GM18870 (cell line): ENCODE results near the gene EIF4G1.
"Not testable (repeated sequence)": the region's sequence is repeated elsewhere in the genome, so short reads cannot be mapped to it uniquely, and the experiment has no call there.

Experiments
- ATAC-seq: cut with Tn5 transposase; IDR thresholded peaks from one replicate; pipeline ENCODE4 v1.9.1; 2021; ENCODE audit warnings: moderate library complexity; ENCODE audit not compliant: unreplicated experiment

The EIF4G1 gene

DNA sequence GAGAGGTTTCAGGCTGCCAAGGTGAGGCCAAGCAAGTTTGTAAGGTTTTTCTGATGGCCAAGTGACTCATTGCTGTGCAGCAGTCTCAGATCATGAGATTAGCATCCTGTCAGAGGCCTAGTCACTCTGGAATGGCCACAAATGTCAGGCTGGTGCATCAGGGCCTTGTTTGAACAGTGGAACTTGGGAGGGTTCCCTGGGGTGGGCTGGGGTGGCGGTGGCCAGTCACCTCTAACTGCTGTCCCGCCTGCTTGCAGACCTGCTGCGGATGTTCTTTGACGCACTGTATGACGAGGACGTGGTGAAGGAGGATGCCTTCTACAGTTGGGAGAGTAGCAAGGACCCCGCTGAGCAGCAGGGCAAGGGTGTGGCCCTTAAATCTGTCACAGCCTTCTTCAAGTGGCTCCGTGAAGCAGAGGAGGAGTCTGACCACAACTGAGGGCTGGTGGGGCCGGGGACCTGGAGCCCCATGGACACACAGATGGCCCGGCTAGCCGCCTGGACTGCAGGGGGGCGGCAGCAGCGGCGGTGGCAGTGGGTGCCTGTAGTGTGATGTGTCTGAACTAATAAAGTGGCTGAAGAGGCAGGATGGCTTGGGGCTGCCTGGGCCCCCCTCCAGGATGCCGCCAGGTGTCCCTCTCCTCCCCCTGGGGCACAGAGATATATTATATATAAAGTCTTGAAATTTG is 20.2 kb downstream of the EIF4G1 start:
- no peak for ATAC-seq

DNA sequence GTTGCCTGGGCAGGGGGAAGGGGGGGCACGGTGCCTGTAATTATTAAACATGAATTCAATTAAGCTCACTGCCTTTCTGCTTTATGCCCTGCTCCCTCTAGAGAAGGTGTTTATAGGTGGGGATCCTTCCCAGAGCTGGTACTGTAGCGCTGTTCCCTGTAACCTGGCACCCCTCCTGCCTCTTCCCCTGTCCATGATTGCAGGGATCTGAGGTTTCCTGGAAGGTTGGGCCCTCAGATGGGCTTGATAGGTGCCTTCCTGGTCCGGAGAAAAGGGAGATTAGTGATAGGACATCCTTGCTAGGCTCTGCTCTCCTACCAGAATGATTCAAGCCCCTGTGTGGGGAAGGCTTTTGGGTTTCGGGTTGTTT is 20.9 kb downstream of the EIF4G1 start:
- no peak for ATAC-seq

DNA sequence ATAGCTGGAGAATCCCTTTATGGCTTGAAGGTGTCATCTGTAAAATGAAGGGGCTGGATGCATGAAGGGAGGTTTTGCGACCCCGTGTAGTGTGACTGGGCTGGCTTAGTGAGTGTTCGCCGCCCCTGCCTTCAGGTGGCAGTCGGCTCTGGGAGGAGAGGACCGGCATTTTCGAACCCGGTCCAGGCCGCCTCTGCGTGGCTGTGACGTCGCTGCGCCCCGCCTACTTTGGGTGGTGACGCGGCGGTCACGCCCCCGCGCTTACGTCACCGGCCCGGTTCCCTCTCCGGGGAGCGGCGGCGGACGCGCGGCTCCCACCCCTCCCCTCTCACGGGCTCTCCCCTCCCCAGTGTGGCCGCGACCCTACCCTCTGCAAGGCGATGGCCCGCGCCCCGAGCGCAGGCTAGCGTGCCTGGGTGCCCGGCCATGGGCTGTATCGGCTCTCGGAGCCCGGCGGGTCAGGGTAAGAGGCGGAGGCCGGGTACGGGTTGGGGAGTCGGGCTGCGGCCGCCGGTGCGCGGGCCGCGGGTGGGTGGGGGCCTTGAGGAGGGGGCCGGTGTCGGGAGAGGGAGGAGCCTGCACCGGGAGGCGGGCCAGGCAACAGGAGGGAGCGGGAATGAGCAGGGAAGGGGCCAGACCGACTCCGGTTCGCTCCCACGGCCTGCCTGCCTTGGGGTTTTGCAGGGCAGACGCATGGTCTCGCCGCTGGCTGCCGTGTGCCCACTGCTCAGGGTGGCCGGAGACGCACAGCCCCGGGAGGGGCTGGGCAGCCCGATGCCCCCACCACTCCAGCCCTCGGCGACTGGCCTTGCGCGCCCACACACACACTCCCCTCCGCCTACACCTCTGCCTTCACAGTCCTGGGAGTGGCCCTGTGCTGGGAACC is 21.5 kb downstream of the EIF4G1 start:
- no peak for ATAC-seq

DNA sequence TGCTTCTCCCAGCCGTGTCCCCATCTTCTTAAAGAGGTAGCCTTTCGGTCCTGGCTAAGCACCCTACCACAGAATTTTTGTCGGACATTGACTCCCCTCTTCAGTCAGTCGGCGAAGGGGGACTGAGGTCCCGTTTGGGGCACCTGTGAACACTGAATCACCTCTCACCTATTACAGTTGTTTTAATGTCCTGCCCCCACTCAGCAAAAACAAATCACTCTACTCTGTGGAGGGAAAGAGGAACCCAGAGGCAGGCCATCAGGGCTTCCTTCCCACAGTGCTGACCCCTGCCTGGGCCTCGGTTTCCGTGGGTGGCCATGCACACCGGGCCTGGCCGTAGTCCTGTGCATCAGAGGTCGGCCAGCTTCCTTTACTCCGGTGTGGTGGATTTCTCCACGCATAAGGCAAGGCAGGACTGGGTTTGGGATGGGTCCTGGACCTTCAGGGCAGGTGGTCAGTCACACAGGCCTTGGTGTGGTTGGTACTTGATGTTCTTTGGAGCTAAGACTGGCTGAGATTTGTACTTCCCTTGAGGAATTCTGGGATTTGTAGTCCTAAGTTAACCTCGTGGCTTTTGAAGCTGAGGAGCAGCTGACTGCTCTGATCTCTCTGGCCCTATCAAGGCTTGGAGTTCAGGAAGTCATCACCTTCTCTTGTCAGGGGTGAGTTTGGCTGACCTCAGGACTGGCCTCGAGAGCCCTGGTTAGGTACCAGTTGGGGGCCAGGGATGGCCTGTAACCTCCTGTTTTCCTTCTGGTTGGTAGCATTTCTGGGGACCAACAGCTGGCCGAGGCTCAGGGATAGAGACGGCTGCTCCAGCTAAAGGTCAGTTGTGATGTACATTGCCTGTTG is 22.4 kb downstream of the EIF4G1 start:
- no peak for ATAC-seq

DNA sequence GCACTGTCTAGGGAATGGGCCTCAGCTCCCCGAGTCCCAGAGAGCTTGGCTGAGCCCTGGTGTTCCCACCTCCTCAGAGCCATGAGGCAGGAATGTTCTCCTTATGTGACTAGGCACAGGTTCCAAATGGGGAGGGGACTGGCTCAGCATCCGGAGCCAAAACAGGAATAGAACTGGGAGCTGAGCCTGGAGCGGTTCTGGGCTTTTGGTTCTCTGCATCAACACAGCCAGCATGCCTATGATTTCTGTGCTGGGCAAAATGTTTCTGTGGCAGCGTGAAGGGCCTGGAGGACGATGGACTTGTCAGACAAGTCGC is 23.0 kb downstream of the EIF4G1 start, which contains the start of gene FAM131A:
FAM131A (plus strand) TSS at position 202 of the 316 bp plus-strand sequence; CDS start at position 233, 31 bp downstream.
- ATAC-seq: no peak

DNA sequence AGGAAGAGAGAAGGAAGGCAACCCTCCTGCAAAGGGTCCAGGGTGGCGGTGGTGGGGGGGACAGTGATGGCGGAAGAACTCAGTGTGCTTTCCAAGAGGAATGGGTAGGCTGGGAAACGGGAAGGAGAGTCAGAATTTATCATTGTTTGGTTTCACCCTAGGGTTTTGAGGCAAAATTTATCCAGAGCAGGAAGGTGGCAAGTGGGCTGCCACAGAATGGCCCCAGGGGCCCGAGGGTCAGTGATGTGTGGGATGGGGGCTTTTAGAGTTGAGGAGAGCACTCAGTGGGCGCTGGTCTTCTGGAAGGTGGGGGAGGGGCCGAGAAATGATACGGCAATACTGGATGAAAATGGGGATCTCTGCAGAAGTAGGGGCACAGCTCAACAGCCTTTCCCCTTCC is 23.6 kb downstream of the EIF4G1 start:
- no peak for ATAC-seq

DNA sequence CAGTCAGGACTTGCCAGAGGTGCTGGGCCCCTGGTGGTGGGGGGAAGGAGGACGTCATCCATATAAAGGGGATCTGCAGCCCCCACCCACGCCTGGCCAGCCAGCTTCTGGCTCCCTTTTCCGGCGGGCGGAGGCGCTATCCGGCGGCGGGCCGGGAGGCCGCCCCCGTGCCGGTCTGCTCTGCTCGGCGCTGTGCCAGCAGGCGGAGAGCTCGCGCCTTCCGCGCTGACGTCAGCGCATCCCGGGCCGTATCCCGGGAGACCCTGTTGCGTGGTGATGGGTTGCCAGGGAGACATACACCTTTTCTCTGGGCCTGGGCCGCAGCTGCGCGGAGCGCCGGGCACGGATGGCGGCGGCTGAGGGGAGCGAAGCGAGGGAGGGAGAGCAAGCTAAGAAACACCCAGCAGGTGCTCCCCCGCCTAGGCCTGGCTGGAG is 24.1 kb downstream of the EIF4G1 start:
- ATAC-seq: no peak

DNA sequence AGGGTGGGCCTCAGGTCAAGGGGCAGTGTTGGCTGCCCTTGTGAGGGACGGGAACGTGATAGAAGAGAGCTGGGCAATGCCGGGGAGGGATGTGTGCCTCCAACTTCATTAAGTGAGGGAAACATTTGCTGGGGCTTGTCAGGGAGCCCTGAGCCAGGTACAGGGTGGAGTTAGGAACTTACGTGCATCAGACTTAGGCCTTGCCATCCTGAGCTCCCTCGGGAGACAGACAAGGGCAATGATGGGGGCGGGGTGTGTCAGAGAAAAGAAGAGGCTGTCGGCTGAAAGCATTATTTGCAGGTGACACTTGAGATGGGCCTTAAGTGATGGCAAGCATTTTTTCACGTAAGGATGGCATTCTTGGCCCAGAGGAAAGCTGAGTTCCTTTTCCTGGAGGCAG is 24.6 kb downstream of the EIF4G1 start:
- ATAC-seq: no peak

DNA sequence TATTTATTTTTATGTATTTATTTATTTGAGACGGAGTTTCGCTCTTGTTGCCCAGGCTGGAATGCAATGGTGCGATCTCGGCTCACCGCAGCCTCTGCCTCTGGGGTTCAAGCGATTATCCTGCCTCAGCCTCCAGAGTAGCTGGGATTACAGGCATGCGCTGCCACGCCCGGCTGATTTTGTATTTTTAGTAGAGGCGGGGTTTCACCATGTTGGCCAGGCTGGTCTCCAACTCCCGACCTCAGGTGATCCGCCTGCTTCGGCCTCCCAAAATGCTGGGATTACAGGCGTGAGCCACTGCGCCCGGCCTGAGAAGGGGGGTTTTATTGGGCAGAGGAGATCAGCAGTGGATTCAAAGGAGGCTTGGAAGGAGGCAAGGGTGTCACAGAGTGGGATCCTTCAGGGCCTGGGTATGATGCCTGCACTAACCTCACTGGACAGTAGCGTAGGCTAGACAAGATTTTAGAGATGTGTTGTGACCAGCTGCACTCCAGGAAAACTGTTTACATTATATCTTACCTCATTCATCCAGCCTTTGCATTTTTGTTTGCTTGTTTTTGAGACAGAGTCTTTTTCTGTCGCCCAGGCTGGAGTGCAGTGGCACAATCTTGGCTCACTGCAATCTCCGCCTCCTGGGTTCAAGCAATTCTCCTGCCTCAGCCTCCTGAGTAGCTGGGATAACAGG is 25.2 kb downstream of the EIF4G1 start:
- not testable (repeated sequence) for ATAC-seq

DNA sequence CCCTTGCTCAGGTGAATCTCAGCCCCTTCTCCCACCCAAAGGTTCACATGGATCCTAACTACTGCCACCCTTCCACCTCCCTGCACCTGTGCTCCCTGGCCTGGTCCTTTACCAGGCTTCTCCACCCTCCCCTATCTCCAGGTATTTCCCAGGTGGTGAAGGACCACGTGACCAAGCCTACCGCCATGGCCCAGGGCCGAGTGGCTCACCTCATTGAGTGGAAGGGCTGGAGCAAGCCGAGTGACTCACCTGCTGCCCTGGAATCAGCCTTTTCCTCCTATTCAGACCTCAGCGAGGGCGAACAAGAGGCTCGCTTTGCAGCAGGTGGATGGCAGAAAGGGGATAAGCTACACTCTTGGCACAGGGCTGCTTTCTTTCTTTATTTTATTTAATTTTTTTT is 27.5 kb downstream of the EIF4G1 start:
- ATAC-seq: no peak

DNA sequence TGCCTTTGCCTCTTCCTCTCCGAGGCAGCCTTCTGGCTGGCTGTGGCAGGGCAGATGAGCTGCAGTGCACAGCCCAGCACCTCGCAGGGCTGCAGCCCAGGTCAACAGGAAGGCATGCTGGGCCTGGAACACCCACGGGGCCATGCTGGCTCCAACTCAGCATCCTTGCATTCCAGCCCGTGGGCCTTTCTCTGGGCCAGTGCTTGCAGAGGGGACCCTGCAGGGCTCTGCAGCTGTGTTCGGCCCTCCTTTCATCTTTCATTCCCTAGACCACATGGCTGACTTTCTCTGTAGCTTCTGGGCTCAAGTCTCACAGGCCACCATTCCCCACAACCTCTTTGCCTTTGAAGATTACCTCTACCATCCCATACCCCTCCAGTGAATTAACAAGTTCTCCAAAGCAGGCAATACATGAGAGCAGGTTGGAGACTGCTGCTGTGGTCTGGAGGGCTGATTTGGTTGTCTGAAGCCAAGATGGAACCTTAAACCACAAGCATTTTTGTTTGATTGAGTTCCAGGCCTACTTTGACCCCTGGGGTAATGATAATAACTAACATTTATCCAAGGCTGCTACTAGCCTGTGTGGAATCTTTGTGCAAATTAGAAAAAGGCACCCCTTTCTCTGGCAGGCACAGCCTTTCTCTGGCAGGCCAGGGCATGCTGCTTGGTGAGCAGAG is 28.9 kb downstream of the EIF4G1 start:
- ATAC-seq: no peak

DNA sequence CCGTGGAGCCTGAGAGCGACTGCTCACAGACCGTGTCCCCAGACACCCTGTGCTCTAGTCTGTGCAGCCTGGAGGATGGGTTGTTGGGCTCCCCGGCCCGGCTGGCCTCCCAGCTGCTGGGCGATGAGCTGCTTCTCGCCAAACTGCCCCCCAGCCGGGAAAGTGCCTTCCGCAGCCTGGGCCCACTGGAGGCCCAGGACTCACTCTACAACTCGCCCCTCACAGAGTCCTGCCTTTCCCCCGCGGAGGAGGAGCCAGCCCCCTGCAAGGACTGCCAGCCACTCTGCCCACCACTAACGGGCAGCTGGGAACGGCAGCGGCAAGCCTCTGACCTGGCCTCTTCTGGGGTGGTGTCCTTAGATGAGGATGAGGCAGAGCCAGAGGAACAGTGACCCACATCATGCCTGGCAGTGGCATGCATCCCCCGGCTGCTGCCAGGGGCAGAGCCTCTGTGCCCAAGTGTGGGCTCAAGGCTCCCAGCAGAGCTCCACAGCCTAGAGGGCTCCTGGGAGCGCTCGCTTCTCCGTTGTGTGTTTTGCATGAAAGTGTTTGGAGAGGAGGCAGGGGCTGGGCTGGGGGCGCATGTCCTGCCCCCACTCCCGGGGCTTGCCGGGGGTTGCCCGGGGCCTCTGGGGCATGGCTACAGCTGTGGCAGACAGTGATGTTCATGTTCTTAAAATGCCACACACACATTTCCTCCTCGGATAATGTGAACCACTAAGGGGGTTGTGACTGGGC is 30.3 kb downstream of the EIF4G1 start:
- no peak for ATAC-seq

DNA sequence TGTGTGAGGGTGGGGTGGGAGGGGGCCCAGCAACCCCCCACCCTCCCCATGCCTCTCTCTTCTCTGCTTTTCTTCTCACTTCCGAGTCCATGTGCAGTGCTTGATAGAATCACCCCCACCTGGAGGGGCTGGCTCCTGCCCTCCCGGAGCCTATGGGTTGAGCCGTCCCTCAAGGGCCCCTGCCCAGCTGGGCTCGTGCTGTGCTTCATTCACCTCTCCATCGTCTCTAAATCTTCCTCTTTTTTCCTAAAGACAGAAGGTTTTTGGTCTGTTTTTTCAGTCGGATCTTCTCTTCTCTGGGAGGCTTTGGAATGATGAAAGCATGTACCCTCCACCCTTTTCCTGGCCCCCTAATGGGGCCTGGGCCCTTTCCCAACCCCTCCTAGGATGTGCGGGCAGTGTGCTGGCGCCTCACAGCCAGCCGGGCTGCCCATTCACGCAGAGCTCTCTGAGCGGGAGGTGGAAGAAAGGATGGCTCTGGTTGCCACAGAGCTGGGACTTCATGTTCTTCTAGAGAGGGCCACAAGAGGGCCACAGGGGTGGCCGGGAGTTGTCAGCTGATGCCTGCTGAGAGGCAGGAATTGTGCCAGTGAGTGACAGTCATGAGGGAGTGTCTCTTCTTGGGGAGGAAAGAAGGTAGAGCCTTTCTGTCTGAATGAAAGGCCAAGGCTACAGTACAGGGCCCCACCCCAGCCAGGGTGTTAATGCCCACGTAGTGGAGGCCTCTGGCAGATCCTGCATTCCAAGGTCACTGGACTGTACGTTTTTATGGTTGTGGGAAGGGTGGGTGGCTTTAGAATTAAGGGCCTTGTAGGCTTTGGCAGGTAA is 31.1 kb downstream of the EIF4G1 start:
- no peak for ATAC-seq

DNA sequence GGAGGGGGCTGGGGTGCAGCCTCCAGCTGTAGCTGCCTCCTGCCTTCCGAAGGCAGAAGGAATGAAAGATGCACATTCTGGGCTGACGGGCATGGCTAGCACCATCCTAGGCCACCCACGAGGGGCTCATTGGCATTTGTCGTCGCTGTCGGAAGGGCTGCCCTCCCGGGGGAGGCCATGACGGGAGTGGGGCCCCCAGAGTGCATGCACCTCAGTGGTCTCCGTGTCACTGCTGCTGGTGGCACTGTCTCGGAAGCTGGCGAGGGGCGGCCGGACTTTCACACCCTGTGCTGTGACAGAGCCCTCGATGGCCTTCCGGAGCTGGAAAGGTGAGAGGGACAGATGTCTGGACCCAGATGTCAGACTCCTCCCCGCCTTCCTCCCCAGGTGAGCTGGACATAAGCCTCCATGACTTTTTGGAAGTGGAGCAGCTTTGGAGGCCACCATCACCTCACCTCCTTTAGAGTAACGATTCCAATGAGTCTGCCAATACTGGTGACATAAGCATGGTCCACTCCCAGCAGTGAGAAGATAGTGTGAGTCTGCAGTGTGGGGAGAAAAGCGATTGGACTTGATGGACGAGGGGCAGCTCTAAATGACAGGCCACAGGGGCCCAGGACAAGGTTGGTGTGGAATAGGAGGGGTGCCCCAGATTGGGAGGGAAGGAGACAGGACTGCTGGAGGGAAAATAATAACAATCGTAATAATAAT is 32.2 kb downstream of the EIF4G1 start:
- no peak for ATAC-seq

DNA sequence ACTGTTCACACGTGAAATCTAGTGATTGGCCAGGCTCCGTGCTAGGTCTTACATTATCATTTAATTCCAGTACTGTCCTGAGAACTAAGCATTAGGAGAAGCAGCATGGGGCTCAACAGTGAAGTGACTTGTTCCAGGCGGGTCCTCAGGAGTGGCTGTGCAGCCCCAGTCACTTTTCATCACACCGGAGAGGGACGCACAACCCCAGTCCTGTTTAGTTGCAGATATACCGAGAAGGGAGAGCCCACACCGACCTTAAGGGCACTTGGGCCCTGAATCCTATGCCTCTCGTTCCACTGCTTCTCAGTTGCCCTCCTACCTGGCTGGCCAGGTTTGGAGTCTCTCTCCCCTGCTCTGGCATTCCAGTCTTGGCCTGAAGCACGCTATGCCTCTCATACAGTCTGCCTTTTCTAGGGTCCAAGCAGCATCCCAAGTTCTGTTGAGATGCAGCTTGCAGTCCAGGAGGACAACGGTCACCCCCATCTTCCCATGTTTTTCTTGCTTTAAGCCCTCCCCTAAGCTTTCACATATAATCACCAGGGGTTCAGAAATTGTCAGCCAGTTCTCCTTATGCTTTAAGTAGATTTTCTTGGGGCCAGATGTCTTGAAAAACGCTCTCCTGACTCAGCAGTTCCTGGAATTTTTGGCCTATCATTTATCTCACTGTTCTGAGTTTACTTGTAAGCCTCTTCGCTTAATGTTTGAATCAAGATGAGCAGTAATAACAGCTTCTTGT is 33.1 kb downstream of the EIF4G1 start:
- ATAC-seq: no peak

DNA sequence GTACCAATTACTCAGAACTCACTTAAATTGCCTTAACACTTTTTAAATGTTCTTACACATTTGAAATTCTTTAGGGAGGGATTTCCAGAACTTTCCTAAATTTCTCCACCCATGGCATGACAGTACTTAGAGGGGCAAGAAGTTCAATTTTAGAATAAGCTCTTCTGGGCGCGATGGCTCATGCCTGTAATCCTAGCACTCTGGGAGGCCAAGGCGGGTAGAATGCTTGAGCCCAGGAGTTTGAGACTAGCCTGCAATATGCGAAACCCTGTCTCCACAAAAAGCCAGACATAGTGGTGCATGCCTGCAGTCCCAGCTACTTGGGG is 33.6 kb downstream of the EIF4G1 start:
- ATAC-seq: no peak

DNA sequence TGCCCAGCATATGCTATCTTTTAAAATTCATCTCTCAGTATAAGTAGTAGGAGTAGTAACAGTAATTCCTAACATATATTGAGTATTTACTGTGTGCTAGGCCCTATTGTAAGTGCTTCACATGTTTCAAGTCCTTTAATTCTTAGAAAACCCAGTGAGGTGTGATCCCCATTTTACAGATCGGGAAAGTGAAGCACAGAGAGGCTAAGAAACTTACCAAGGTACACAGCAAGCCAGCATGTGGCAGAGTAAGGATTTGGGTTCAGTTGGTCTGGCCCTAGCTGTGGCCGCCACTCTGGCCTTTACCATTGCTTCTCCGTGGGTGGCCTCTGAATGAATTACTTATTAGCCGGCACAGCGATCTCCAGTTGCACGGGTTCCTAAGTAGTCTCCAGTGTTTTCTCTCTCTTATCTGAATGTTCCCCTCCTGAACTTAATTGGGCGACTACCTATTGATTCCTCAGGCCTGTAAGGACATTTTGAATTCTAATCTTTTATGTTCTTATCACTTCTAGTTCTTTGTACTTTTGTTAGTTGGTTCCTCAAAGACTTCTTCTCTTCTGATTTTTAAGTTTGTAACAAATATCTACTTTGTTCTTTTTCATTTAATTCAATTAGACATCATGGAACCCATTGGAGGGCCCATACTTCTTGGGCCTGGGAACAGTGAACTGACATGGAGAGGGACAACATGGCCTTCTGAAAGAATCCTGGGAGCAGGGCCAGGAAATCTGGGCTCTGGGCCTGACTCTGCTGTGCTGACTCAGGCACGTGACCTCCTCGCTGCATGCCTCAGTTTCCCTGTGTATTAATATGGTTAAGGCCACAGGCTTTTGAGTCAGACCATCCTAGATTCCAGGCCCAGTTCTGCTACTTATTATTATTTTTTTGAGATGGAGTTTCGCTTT is 35.4 kb downstream of the EIF4G1 start:
- ATAC-seq: no peak
